Measurements from ENCODE around the gene SMYD3. TPM values are rescaled to one million over a fixed set of nuclear protein-coding genes. Genes with fewer than 3 reads are reported as not detected.

SMYD3 gene
- total RNA-seq, 8 experiments from 2014 or later: 8.8 to 39.7 (median 29.1) TPM

GRCh38 chr1:245880754-245881403 lies 626.2 kb downstream of the SMYD3 start:
- WGBS, 10 experiments: 0 to 100% (median 77%) methylated on average over 1 to 3 of the region's 3 CpGs; no CpG with 5 or more reads in 1 of the 10 experiments
- Histone ChIP-seq H3K4me1 (replicated peaks in 1 of 2) (peaks cover 0 to 14% of the 10 kb centered on the region in 2 donors), H3K27ac (no peak overlapping the region), H3K4me3 (no peak overlapping the region)
- peak in 4 of 8 experiments; percentile 21 to 51 (median 50) for ATAC-seq (replicated peaks in 6 of 8)
- in situ Hi-C loops (cut with MboI; ENCODE audit: low pct_unique_long_range_greater_than_20kb in 2 of 9, low sequenced_read_pairs in 9 of 9, unreplicated experiment in 9 of 9): loop anchor here in 1 of 9 experiments (25.0 kb wide), 1 partner anchor 106 kb away; no protein-coding TSS in a partner anchor

GRCh38 chr1:245879091-245879490 lies 628.0 kb downstream of the SMYD3 start:
- Histone ChIP-seq H3K4me3 (no peak overlapping the region), H3K4me1 (replicated peaks in 1 of 2) (peaks cover 5 to 14% of the 10 kb centered on the region in 2 donors), H3K27ac (no peak overlapping the region)
- 84 to 100% (median 94%) methylated on average over 1 to 10 of the region's 10 CpGs for WGBS, 10 experiments
- in situ Hi-C loops (cut with MboI; ENCODE audit: low pct_unique_long_range_greater_than_20kb in 2 of 9, low sequenced_read_pairs in 9 of 9, unreplicated experiment in 9 of 9): loop anchor here in 1 of 9 experiments (25.0 kb wide), 1 partner anchor 108 kb away; no protein-coding TSS in a partner anchor
- peak in 2 of 8 experiments; percentile 7 to 27 for ATAC-seq (replicated peaks in 6 of 8)

GRCh38 chr1:245878585-245878984 lies 628.5 kb downstream of the SMYD3 start:
- Histone ChIP-seq H3K27ac (no peak overlapping the region), H3K4me1 (replicated peaks in 1 of 2) (peaks cover 5 to 14% of the 10 kb centered on the region in 2 donors), H3K4me3 (no peak overlapping the region)
- WGBS, 10 experiments: 72 to 89% (median 74%) methylated on average over 3 of the region's 3 CpGs; no CpG with 5 or more reads in 5 of the 10 experiments
- no peak for ATAC-seq (replicated peaks in 6 of 8)
- in situ Hi-C loops (cut with MboI; ENCODE audit: low pct_unique_long_range_greater_than_20kb in 2 of 9, low sequenced_read_pairs in 9 of 9, unreplicated experiment in 9 of 9): loop anchor here in 1 of 9 experiments (25.0 kb wide), 1 partner anchor 109 kb away; no protein-coding TSS in a partner anchor

- WGBS, 10 experiments: 30 to 91% (median 71%) methylated on average over 2 to 8 of the region's 8 CpGs
- in situ Hi-C loops (cut with MboI; ENCODE audit: low pct_unique_long_range_greater_than_20kb in 2 of 9, low sequenced_read_pairs in 9 of 9, unreplicated experiment in 9 of 9): loop anchor here in 1 of 9 experiments (25.0 kb wide), 1 partner anchor 109 kb away; no protein-coding TSS in a partner anchor
- Histone ChIP-seq H3K4me1 (replicated peaks in 1 of 2) (peaks cover 5 to 10% of the 10 kb centered on the region in 2 donors), H3K4me3 (no peak overlapping the region), H3K27ac (no peak overlapping the region)
- no peak for ATAC-seq (replicated peaks in 6 of 8)
Measured at GRCh38 chr1:245877976-245878375, 629.1 kb downstream of the SMYD3 start.

GRCh38 chr1:245876586-245876985 lies 630.5 kb downstream of the SMYD3 start:
- WGBS, 10 experiments: 69 to 100% (median 73%) methylated on average over 1 to 4 of the region's 5 CpGs; no CpG with 5 or more reads in 2 of the 10 experiments
- Histone ChIP-seq H3K27ac (no peak overlapping the region), H3K4me3 (no peak overlapping the region), H3K4me1 (replicated peaks in 1 of 2) (peaks cover 0 to 5% of the 10 kb centered on the region in 2 donors)
- ATAC-seq (replicated peaks in 6 of 8): no peak
- in situ Hi-C loops (cut with MboI; ENCODE audit: low pct_unique_long_range_greater_than_20kb in 2 of 9, low sequenced_read_pairs in 9 of 9, unreplicated experiment in 9 of 9): loop anchor here in 1 of 9 experiments (25.0 kb wide), 1 partner anchor 111 kb away; no protein-coding TSS in a partner anchor

- Histone ChIP-seq H3K27ac (no peak overlapping the region), H3K4me1 (replicated peaks in 1 of 2) (peaks cover 0 to 5% of the 10 kb centered on the region in 2 donors), H3K4me3 (no peak overlapping the region)
- no peak for ATAC-seq (replicated peaks in 6 of 8)
- in situ Hi-C loops (cut with MboI; ENCODE audit: low pct_unique_long_range_greater_than_20kb in 2 of 9, low sequenced_read_pairs in 9 of 9, unreplicated experiment in 9 of 9): loop anchor here in 1 of 9 experiments (25.0 kb wide), 1 partner anchor 112 kb away; no protein-coding TSS in a partner anchor
- 50 to 100% (median 66%) methylated on average over 1 to 4 of the region's 4 CpGs for WGBS, 10 experiments
Measured at GRCh38 chr1:245875581-245876261, 631.4 kb downstream of the SMYD3 start.

GRCh38 chr1:245874942-245875580 lies 632.0 kb downstream of the SMYD3 start:
- peak; percentile 53 to 93 (median 85) for ATAC-seq (replicated peaks in 6 of 8)
- 0 to 80% (median 67%) methylated on average over 2 to 12 of the region's 12 CpGs; no CpG with 5 or more reads in 2 of the 10 experiments for WGBS, 10 experiments
- H3K4me1 ChIP-seq (replicated peaks in 1 of 2): peaks cover 0 to 5% of the 10 kb centered on the region in 2 donors
- H3K4me3 ChIP-seq: no peak overlapping the region
- in situ Hi-C loops (cut with MboI; ENCODE audit: low pct_unique_long_range_greater_than_20kb in 2 of 9, low sequenced_read_pairs in 9 of 9, unreplicated experiment in 9 of 9): loop anchor here in 1 of 9 experiments (25.0 kb wide), 1 partner anchor 112 kb away; no protein-coding TSS in a partner anchor
- no peak overlapping the region for H3K27ac ChIP-seq

GRCh38 chr1:245873883-245874671 lies 633.0 kb downstream of the SMYD3 start:
- no peak for ATAC-seq (replicated peaks in 6 of 8)
- in situ Hi-C loops (cut with MboI; ENCODE audit: low pct_unique_long_range_greater_than_20kb in 2 of 9, low sequenced_read_pairs in 9 of 9, unreplicated experiment in 9 of 9): no loop called here
- Histone ChIP-seq H3K4me3 (no peak overlapping the region), H3K27ac (no peak overlapping the region), H3K4me1 (replicated peaks in 1 of 2) (peaks cover 0 to 5% of the 10 kb centered on the region in 2 donors)
- 66 to 100% (median 96%) methylated on average over 1 to 7 of the region's 7 CpGs for WGBS, 10 experiments

- peaks cover 0 to 5% of the 10 kb centered on the region in 2 donors for H3K4me1 ChIP-seq (replicated peaks in 1 of 2)
- 71 to 100% (median 80%) methylated on average over 1 of the region's 1 CpG; no CpG with 5 or more reads in 5 of the 10 experiments for WGBS, 10 experiments
- H3K27ac ChIP-seq: no peak overlapping the region
- in situ Hi-C loops (cut with MboI; ENCODE audit: low pct_unique_long_range_greater_than_20kb in 2 of 9, low sequenced_read_pairs in 9 of 9, unreplicated experiment in 9 of 9): no loop called here
- H3K4me3 ChIP-seq: no peak overlapping the region
- ATAC-seq (replicated peaks in 6 of 8): peak in 1 of 8 experiments; percentile 28
Measured at GRCh38 chr1:245873068-245873467, 634.0 kb downstream of the SMYD3 start.

- in situ Hi-C loops (cut with MboI; ENCODE audit: low pct_unique_long_range_greater_than_20kb in 2 of 9, low sequenced_read_pairs in 9 of 9, unreplicated experiment in 9 of 9): no loop called here
- peaks cover 0 to 5% of the 10 kb centered on the region in 2 donors for H3K4me1 ChIP-seq (replicated peaks in 1 of 2)
- no peak overlapping the region for H3K27ac ChIP-seq
- 0 to 100% (median 96%) methylated on average over 1 to 8 of the region's 8 CpGs; no CpG with 5 or more reads in 2 of the 10 experiments for WGBS, 10 experiments
- H3K4me3 ChIP-seq: no peak overlapping the region
- ATAC-seq (replicated peaks in 6 of 8): no peak
Measured at GRCh38 chr1:245872475-245872874, 634.6 kb downstream of the SMYD3 start.

- peaks cover 0 to 5% of the 10 kb centered on the region in 2 donors for H3K4me1 ChIP-seq (replicated peaks in 1 of 2)
- H3K4me3 ChIP-seq: no peak overlapping the region
- no peak overlapping the region for H3K27ac ChIP-seq
- WGBS, 10 experiments: 23 to 100% (median 83%) methylated on average over 1 to 4 of the region's 4 CpGs; no CpG with 5 or more reads in 5 of the 10 experiments
- in situ Hi-C loops (cut with MboI; ENCODE audit: low pct_unique_long_range_greater_than_20kb in 2 of 9, low sequenced_read_pairs in 9 of 9, unreplicated experiment in 9 of 9): no loop called here
- ATAC-seq (replicated peaks in 6 of 8): peak in 1 of 8 experiments; percentile 6
Measured at GRCh38 chr1:245871915-245872314, 635.2 kb downstream of the SMYD3 start.

- peaks cover 0 to 5% of the 10 kb centered on the region in 2 donors for H3K4me1 ChIP-seq (replicated peaks in 1 of 2)
- no peak overlapping the region for H3K4me3 ChIP-seq
- in situ Hi-C loops (cut with MboI; ENCODE audit: low pct_unique_long_range_greater_than_20kb in 2 of 9, low sequenced_read_pairs in 9 of 9, unreplicated experiment in 9 of 9): no loop called here
- H3K27ac ChIP-seq: no peak overlapping the region
- ATAC-seq (replicated peaks in 6 of 8): no peak
- WGBS, 10 experiments: 80 to 100% (median 90%) methylated on average over 1 to 2 of the region's 2 CpGs; no CpG with 5 or more reads in 1 of the 10 experiments
Measured at GRCh38 chr1:245871191-245871590, 635.9 kb downstream of the SMYD3 start.
